Immature natural killer cell (primary cell): ENCODE data around the gene ENTPD7. TPM values are rescaled to one million over a fixed set of nuclear protein-coding genes. Genes with fewer than 3 reads are reported as not detected.
A peak's percentile ranks its signal among the peaks of the same experiment; 100 is the strongest.
"Not testable (repeated sequence)": the region's sequence is repeated elsewhere in the genome, so short reads cannot be mapped to it uniquely, and the experiment has no call there.

Experiments used
- DNase-seq, 3 donors: peaks; one replicate each; pipeline ENCODE4 v3.0.0; 2022; ENCODE audit warnings: mixed read lengths in 1 of 3
- H3K27ac Mint-ChIP-seq, 6 donors: one replicate each; pipeline ENCODE4 v1.8.0; 2020; ENCODE audit warnings: mixed read lengths in 6 of 6, mild to moderate bottlenecking in 5 of 6, inconsistent platforms in 4 of 6, moderate library complexity in 3 of 6
- H3K27me3 Mint-ChIP-seq, 3 donors: one replicate each; pipeline ENCODE4 v1.8.0; 2020 to 2021; ENCODE audit warnings: low read depth in 3 of 3, mild to moderate bottlenecking in 3 of 3, mixed read lengths in 3 of 3, moderate library complexity in 3 of 3, inconsistent platforms in 1 of 3
- H3K36me3 Mint-ChIP-seq, 3 donors: one replicate each; pipeline ENCODE4 v1.8.0; 2020; ENCODE audit warnings: mixed read lengths in 3 of 3, inconsistent platforms in 2 of 3, mild to moderate bottlenecking in 2 of 3
- H3K4me1 Mint-ChIP-seq, 2 donors: one replicate each; pipeline ENCODE4 v1.8.0; 2020; ENCODE audit warnings: inconsistent platforms in 2 of 2, mild to moderate bottlenecking in 2 of 2, mixed read lengths in 2 of 2, moderate library complexity in 1 of 2
- H3K4me3 Mint-ChIP-seq, 5 donors: one replicate each; pipeline ENCODE4 v1.8.0; 2020; ENCODE audit warnings: mild to moderate bottlenecking in 5 of 5, mixed read lengths in 5 of 5, inconsistent platforms in 3 of 5, moderate library complexity in 3 of 5
- H3K9me3 Mint-ChIP-seq, 6 donors: one replicate each; pipeline ENCODE4 v1.8.0; 2020; ENCODE audit warnings: mild to moderate bottlenecking in 6 of 6, mixed read lengths in 6 of 6, inconsistent platforms in 4 of 6, moderate library complexity in 3 of 6
- polyA plus RNA-seq, 3 donors: library from polyadenylated mRNA; unstranded; fragments of 300-500 nt; fragmentation: Illumina TruSeq; gene quantifications; one replicate each; pipeline ENCODE4 v1.2.3, GENCODE V29; 2021

Gene ENTPD7
- polyA plus RNA-seq, 3 donors from 2014 or later, result 0.76 to 2.8 (median 1.4) TPM

DNA sequence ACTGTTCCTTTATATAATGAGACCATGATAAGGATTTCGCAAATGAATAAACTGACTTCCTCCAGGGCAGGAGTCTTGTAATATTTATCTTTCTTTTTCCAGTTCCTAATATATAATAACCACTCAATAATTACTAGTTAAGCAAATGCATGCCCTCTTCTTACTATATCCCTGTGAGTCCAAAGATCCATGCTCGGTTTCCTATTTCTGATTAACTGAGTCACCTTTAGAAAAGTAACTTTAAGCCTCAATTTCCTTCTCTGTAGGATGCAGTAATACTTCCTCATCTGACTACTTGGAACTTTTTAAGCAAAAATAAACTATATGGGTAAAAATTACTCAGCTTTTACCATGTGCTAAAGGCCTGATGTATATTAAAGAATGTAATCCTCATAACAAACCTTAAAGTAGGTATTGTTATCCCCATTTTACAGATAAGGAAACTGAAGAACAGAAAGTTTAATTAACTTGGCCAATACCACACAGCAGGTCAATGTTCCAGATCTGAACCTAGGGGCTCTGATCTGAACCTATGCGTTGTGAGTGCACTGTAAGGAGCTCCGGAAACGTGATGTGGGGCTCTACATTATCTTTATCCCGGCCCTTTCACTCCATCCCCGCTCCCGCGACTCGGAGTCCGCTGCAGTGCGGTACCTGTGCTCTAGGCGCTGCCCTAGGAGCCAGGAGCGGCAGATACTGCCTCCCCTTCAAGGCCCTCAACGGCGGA lies 72.2 kb downstream of the ENTPD7 start:
- Mint-ChIP-seq H3K27me3 (peaks cover 4 to 10% (median 9%) of the 10 kb centered on the region in 3 donors), H3K36me3 (peaks cover 13 to 21% (median 19%) of the 10 kb centered on the region in 3 donors), H3K4me1 (peaks cover 34 to 63% of the 10 kb centered on the region in 2 donors), H3K4me3 (peak overlapping the region; percentile 98 to 100 (median 99)), H3K27ac (peak overlapping the region; percentile 94 to 99 (median 98)), H3K9me3 (no peaks in the 10 kb centered on the region)
- DNase-seq, result no peak

DNA sequence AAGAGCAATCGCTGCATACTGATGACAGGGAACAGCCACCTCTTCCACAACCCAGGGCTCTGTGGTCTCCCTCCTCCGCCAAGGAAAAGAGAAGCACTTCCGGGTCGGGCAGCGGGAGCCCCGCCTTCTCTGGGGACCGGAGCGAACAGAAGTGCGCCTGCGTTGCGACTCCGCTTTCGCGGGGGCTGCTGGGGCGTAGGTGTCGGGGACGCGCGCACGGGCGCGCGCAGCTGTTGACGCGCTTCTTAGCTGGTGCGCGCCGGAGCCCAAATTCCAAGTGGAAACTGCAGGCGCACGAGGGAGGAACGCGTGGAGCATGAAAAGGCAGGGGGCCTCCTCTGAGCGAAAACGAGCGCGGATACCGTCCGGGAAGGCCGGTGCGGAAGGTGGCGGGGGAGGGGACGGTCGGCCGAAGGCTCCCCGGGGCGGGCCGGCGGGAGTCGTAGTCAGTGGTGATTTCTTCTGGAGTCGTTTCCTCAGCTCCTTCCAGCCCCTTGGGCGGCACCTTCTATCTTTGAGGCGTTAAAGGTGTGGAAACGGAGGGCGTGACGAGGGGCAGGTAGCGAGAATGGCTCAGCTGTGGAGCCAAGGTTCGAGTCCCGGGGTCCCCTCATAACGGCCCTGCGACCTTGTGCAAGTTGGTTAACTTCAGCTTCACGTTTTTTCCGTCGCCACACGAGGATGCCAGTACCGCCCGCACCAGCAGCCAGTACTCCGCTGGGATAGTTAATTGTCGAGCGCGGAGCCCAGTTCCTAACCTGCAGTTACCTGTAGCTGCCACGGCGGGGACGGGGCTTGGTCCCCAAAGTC lies 72.9 kb downstream of the ENTPD7 start, which contains the start of the genes COX15 and CUTC:
COX15 (minus strand) TSS at position 95 of the 810 bp plus-strand sequence; CDS start at position 17, 78 bp downstream.
CUTC (plus strand) TSS at position 202 of the 810 bp plus-strand sequence; CDS start at position 317, 115 bp downstream.
- no peaks in the 10 kb centered on the region for H3K9me3 Mint-ChIP-seq
- peak; percentile 94 to 96 (median 96) for DNase-seq
- peaks cover 15 to 19% (median 18%) of the 10 kb centered on the region in 3 donors for H3K36me3 Mint-ChIP-seq
- H3K4me1 Mint-ChIP-seq, result peaks cover 34 to 67% of the 10 kb centered on the region in 2 donors
- peak within 1 kb of the TSS; percentile 94 to 99 (median 98) for H3K27ac Mint-ChIP-seq
- H3K4me3 Mint-ChIP-seq, result peak within 1 kb of the TSS; percentile 98 to 100 (median 99)
- peaks cover 4 to 10% (median 9%) of the 10 kb centered on the region in 3 donors for H3K27me3 Mint-ChIP-seq

DNA sequence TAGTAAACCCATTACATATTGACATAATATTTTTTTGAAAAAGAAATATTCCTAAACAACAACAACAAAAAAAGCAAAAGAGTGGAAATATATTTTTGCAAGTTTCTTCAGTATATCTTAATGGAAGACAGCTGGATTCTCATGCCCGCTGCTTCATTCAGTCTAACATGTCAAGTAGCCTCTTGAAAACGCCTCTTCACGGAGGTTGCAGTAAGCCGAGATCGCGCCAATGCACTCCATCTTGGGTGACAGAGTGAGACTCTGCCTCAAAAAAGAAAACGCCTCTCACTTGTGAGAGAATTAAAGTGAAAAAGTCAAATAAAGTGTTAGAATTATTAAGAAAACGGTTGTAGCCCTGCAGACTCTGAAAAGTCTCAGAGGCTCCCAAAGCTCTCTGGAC lies 74.1 kb downstream of the ENTPD7 start:
- Mint-ChIP-seq H3K9me3 (no peaks in the 10 kb centered on the region), H3K27me3 (peaks cover 4 to 10% (median 9%) of the 10 kb centered on the region in 3 donors), H3K36me3 (peaks cover 16 to 18% (median 18%) of the 10 kb centered on the region in 3 donors), H3K4me3 (peak overlapping the region; percentile 69 to 82 (median 72)), H3K27ac (peak overlapping the region in 2 of 6 donors; percentile 27 to 70), H3K4me1 (peaks cover 34 to 74% of the 10 kb centered on the region in 2 donors)
- no peak for DNase-seq

DNA sequence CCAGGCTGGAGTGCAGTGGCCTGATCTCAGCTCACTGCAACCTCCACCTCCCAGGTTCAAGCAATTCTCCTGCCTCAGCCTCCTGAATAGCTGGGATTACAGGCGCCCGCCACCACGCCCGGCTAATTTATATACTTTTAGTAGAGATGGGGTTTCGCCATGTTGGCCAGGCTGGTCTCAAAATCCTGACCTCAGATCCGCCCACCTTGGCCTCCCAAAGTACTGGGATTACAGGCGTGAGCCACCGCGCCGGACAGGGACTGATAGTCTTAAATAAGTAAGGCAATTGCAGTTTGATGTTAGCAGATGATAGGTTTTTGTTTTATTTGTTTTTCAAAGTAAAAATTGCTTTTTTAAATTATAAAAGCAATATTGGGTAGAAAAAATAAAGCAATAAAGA lies 74.8 kb downstream of the ENTPD7 start:
- Mint-ChIP-seq H3K36me3 (peaks cover 19 to 22% (median 20%) of the 10 kb centered on the region in 3 donors), H3K4me1 (peaks cover 37 to 80% of the 10 kb centered on the region in 2 donors), H3K27ac (peak overlapping the region in 1 of 6 donors; percentile 27)
- not testable (repeated sequence) for H3K27me3 Mint-ChIP-seq, H3K4me3 Mint-ChIP-seq, DNase-seq, H3K9me3 Mint-ChIP-seq

DNA sequence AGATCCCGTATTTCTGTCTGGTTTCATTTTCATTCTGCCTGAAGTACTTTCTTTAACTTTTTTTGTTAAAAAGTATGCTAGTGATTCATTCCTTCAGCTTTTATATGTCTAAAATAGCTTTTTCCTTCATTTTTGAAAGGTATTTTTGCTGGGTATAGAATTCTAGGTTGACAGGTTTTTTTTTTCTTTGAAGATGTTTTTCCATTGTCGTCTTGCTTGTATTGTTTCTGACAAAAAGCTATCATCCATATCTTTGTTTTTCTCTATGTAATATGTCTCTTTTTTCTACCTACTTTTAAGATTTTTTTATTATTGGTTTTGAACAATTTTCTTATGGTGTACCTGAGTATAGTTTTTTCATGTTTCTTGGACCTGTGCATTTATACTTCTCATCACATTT lies 81.0 kb downstream of the ENTPD7 start:
- H3K27ac Mint-ChIP-seq, result no peak overlapping the region
- peaks cover 60 to 70% (median 65%) of the 10 kb centered on the region in 3 donors for H3K36me3 Mint-ChIP-seq
- H3K27me3 Mint-ChIP-seq, result peaks cover 0 to 2% (median 1%) of the 10 kb centered on the region in 3 donors
- no peak for DNase-seq
- H3K4me3 Mint-ChIP-seq, result no peak overlapping the region
- peaks cover 2 to 24% (median 13%) of the 10 kb centered on the region in 6 donors for H3K9me3 Mint-ChIP-seq
- H3K4me1 Mint-ChIP-seq, result peaks cover 15 to 41% of the 10 kb centered on the region in 2 donors

DNA sequence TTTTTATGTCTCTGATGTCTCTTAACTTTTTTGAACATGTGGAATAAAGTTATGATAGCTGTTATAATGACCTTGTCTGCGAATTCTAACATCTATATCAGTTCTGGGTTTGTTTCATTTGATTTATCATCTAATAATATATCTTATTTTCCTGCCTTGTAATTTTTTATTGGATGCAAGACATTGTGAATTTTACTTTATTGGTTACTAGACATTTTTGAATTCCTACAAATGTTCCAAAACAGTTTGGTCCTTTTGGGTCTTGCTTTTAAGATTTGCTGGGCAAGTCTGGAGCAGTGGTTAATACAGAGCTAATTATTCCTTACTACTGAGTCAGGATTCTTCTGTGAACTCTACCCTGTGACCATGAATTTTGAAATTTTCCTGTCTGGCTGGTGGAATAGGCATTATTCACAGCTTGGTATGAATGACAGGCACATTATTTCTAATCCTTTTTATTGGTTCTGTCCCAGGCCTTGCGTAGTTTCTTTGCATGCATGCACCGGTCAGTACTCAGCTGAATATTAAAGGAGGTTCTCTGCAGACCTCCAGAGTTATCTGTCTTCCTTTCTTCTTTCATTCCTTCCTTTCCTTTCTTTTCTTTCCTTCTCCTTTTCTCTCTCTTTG lies 81.7 kb downstream of the ENTPD7 start:
- Mint-ChIP-seq H3K4me3 (no peak overlapping the region), H3K4me1 (peaks cover 12 to 34% of the 10 kb centered on the region in 2 donors), H3K9me3 (peaks cover 2 to 24% (median 13%) of the 10 kb centered on the region in 6 donors), H3K27me3 (peaks cover 0 to 2% (median 1%) of the 10 kb centered on the region in 3 donors), H3K27ac (peak overlapping the region in 1 of 6 donors; percentile 51), H3K36me3 (peaks cover 60 to 67% (median 64%) of the 10 kb centered on the region in 3 donors)
- no peak for DNase-seq

DNA sequence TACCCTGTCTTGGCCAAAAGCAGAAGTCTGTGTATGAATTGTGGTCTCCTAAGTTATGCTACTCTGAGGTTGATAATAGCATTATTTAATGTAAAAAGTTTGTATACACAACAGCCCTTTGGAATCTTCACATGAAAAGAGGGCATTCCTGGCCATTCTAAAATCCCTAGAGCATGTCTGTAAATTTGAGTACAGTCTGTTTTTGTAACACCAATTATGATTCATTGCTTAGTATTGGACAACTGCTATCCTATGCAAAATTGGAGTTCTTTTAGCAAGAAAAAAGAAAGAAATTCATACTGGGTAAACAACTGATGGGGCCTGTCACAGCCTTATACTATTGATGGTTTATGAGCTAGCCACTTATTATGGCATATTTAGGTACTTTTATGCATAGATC lies 82.9 kb downstream of the ENTPD7 start:
- Mint-ChIP-seq H3K36me3 (peaks cover 57 to 63% (median 58%) of the 10 kb centered on the region in 3 donors), H3K27me3 (peaks cover 0 to 2% (median 1%) of the 10 kb centered on the region in 3 donors), H3K4me3 (no peak overlapping the region), H3K27ac (no peak overlapping the region), H3K9me3 (peaks cover 2 to 24% (median 13%) of the 10 kb centered on the region in 6 donors), H3K4me1 (peaks cover 9 to 25% of the 10 kb centered on the region in 2 donors)
- DNase-seq, result no peak

DNA sequence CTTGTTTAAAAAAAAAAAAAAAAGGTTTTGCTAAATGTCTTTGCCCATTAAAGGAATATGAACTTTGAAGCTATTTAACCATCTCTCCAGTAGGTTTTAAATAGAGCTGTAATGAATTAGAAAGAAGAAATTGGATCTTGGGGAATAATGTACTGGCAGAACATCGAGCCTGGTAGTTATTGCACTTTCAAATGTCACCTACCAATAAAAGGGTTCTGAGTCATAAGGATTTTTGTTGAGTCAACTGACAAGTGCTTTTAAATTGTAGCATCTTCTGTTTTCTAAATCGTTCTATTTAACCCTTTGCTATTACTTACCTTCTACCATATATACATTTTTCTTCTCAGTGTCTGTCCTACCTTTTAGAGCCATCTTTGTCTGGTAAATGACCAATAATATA lies 83.4 kb downstream of the ENTPD7 start:
- Mint-ChIP-seq H3K27me3 (peaks cover 0 to 2% (median 1%) of the 10 kb centered on the region in 3 donors), H3K4me1 (peaks cover 9 to 21% of the 10 kb centered on the region in 2 donors), H3K27ac (no peak overlapping the region), H3K4me3 (no peak overlapping the region), H3K9me3 (peaks cover 2 to 24% (median 13%) of the 10 kb centered on the region in 6 donors), H3K36me3 (peaks cover 53 to 61% (median 55%) of the 10 kb centered on the region in 3 donors)
- no peak for DNase-seq

DNA sequence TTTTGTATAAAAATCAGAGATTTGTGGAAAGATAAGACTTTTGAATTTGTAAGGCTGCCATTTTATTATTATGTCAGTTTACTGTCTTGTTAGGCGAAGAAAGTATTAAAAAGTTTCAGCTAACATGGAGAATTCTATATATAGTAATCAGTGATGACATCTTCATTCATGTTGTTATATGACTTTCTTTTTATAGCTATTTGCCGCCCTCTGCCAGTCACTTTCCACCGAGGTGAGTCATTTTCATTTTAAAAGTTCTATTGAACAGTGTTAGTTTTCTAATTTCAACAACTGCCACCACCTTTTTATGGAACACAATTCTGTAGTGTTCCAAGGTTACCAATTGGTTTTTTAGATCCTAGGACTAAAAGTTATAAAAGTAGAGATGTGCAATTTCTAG lies 84.5 kb downstream of the ENTPD7 start:
- DNase-seq, result no peak
- Mint-ChIP-seq H3K36me3 (peaks cover 49 to 61% (median 56%) of the 10 kb centered on the region in 3 donors), H3K9me3 (peaks cover 2 to 24% (median 13%) of the 10 kb centered on the region in 6 donors), H3K27ac (no peak overlapping the region), H3K27me3 (peaks cover 0 to 2% (median 1%) of the 10 kb centered on the region in 3 donors), H3K4me1 (peaks cover 9 to 25% of the 10 kb centered on the region in 2 donors), H3K4me3 (no peak overlapping the region)

DNA sequence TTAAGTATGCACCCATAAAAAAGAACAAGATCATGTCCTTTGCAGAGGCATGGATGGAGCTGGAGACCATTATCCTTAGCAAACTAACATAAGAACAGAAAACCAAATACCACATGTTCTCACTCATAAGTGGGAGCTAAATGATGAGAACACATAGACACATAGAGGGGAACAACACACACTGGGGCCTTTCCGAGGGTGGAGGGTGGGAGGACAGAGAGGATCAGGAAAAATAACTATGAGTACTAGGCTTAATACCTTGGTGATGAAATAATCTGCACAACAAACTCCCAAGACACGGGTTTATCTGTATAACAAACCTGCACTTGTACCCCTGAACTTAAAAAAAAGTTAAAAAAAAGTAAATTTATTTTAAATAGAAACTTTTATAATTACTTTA lies 86.9 kb downstream of the ENTPD7 start:
- H3K9me3 Mint-ChIP-seq, H3K27ac Mint-ChIP-seq, H3K4me3 Mint-ChIP-seq, H3K27me3 Mint-ChIP-seq, DNase-seq: not testable (repeated sequence)
- peaks cover 6 to 16% of the 10 kb centered on the region in 2 donors for H3K4me1 Mint-ChIP-seq
- peaks cover 26 to 51% (median 40%) of the 10 kb centered on the region in 3 donors for H3K36me3 Mint-ChIP-seq

DNA sequence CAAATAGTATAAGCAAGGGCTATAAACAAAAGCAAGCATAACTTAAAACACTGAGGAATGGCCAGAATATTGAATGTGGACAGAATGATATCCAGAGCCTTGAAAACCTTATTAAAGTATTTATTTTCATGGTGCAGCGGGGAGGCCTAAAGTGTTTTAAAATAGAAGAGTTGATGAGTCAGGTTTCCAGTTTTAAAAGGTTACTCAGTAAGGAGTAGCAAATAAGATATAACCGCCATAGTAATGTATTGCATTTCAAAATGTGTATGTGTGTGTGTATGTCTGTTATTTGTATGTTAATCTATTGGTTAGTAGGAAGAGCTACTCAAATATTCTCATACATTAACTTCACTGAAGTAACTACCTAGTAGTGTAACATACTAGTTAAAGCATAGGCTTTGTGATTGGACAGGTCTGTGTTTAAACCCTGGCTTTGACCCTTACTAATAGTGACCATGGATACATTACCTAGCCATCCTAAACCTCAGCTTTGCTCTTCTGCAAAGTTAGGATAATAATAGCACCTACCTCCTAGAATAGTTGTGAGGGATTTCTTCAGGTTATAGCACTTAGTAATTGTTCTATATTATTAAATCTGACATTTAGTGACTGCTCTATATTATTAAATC lies 89.6 kb downstream of the ENTPD7 start:
- Mint-ChIP-seq H3K9me3 (no peaks in the 10 kb centered on the region), H3K27me3 (no peaks in the 10 kb centered on the region), H3K4me3 (no peak overlapping the region), H3K36me3 (peaks cover 7 to 38% (median 24%) of the 10 kb centered on the region in 3 donors), H3K27ac (peak overlapping the region in 1 of 6 donors; percentile 52), H3K4me1 (peaks cover 2 to 16% of the 10 kb centered on the region in 2 donors)
- no peak for DNase-seq

DNA sequence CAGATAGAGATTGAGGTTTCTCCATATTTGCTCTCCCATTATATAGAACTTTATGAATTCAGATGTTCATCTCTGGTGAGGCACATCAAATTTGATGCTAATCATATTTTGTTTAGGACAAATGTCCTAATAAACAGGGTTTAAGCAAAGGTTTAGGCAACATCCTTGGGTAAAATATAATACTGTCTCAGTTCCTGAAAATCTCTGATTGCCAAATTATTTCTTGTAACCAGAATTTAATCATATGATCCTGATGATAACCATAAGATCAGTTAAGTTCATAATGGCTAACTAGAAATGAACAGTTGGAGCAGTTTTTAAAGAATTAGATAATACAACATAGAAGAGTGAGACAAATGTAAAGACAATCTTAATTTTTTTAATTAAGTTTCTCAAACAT lies 91.3 kb downstream of the ENTPD7 start:
- no peaks in the 10 kb centered on the region for H3K27me3 Mint-ChIP-seq
- peaks cover 10 to 45% (median 24%) of the 10 kb centered on the region in 3 donors for H3K36me3 Mint-ChIP-seq
- no peaks in the 10 kb centered on the region for H3K9me3 Mint-ChIP-seq
- peaks cover 2 to 16% of the 10 kb centered on the region in 2 donors for H3K4me1 Mint-ChIP-seq
- no peak for DNase-seq
- no peak overlapping the region for H3K4me3 Mint-ChIP-seq
- H3K27ac Mint-ChIP-seq, result no peak overlapping the region

DNA sequence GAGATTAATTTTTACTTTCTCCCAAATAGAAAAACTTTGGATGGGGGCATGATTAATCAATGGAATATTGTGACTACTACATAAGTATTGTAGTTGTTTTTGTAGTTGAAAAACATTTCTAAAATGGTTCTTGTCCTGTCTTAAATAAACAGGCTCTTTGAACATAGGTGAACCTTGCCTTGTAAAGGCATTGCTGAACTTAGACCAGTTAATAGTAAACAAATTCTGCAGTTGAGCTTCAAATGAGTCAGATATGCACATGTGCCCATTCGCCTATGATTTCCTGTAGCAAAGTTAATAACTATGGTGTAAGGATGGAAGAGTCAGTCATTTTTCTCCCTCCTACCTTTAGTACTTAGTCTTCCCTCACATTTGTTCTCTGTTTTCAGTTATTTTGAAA lies 95.4 kb downstream of the ENTPD7 start:
- H3K27me3 Mint-ChIP-seq, result no peaks in the 10 kb centered on the region
- no peak overlapping the region for H3K27ac Mint-ChIP-seq
- DNase-seq, result no peak
- peaks cover 2 to 3% of the 10 kb centered on the region in 2 donors for H3K4me1 Mint-ChIP-seq
- H3K4me3 Mint-ChIP-seq, result no peak overlapping the region
- peaks cover 37 to 69% (median 37%) of the 10 kb centered on the region in 3 donors for H3K36me3 Mint-ChIP-seq
- H3K9me3 Mint-ChIP-seq, result no peaks in the 10 kb centered on the region
